Measurements from ENCODE around the gene OSBPL7.
A peak's percentile ranks its signal among the peaks of the same experiment; 100 is the strongest.

OSBPL7 gene

DNA sequence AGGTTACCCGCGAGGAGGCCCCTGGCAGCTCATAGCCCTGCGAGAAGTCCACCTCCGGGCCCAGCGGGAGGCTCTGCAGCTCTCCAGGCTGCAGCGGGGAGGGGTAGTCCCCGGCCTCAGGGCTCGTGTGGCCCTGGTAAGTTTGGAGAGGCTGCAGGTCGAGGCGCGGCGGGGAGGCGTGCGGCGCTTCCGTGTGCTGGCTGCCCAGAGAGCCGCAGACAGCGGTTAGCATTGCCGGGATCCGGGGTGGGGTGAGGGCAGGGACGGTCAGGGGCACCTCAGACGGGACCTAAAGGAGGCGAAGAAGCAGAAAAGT, 26.6 kb upstream of the OSBPL7 start:
- DNase-seq (ENCODE audit: low read depth, low spot score), result no peak

GRCh38 chr17:47847341-47848197, 26.0 kb upstream of the OSBPL7 start:
- peak; percentile 83 for DNase-seq (ENCODE audit: low read depth, low spot score)

DNA sequence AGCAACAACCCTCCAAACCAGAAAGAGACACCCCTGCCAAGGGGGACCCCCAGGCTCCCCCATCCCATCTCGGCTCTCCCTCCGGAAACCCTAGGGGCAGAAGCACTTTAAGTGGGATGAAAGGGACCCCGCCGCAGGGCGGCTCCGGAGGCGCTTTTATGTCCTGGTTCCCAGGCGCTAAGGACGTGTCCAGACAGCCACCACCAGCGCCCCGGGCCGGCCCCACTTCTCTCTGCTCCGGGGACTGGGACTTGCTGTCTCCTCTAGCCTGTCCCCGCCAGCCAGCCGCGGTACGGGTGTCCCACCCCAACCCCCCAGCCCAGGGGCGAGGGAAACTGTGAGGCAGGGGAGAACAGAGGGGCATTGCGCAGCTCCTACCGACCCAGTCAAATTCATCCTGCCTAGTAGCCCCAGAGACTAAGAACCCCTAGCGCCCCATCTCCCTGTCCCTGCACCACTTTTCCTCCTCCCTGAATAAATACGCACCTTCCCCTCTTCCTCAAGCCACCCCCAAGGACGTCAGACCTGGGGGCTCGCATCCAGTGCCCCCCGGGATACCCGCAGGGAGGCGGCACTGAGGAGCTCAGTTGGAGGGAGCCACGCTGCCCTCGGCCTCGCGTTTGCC, 25.2 kb upstream of the OSBPL7 start:
- DNase-seq (ENCODE audit: low read depth, low spot score), result peak; percentile 54

- no peak for DNase-seq (ENCODE audit: low read depth, low spot score)
Observed at GRCh38 chr17:47845716-47846075, 24.1 kb upstream of the OSBPL7 start.

DNA sequence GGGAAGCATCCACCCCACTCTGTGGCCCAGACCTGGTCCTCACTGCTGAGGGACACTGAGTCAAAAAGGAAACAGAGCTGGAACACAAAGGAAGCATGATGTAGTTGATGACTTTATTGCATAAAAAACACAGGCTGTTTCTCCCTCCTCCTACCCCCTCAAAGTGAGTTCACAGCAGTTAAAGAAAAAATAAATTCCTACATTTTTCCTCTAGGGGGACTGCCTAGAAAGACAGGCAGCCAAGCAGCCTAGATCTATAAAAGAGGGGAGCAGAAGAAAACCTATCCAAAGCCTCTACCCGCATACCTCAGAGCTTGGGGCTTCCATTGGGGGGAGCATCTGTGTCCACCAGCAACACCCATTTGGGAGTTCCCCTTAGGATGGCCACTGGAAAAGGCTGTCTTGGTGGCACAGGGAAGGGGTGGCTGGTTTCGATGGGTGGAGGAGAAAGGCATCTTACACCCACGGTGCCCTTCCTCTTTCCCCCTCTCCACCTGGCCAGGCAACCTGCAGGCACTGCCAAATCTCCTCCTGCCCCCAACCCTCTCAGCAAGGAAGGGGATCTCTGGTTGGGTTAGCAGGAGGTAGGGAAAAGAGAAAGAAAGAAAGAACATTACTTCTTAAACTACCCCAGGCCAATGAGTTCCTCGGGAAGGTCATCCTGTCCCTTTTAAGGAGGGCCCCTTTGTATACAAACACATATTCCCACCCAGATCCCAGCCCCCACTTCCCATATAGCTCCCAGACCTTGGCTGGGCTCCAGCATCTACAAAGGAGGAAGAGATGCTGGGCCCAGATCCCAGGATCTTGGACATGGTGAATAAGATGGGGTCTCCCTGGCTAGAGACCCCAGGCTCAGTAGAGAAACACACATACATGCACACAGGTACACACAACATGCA, 23.5 kb upstream of the OSBPL7 start:
- no peak for DNase-seq (ENCODE audit: low read depth, low spot score)

- DNase-seq (ENCODE audit: low read depth, low spot score), result no peak
Observed at GRCh38 chr17:47844227-47844626, 22.6 kb upstream of the OSBPL7 start.

GRCh38 chr17:47843391-47843730, 21.8 kb upstream of the OSBPL7 start:
- no peak for DNase-seq (ENCODE audit: low read depth, low spot score)

DNA sequence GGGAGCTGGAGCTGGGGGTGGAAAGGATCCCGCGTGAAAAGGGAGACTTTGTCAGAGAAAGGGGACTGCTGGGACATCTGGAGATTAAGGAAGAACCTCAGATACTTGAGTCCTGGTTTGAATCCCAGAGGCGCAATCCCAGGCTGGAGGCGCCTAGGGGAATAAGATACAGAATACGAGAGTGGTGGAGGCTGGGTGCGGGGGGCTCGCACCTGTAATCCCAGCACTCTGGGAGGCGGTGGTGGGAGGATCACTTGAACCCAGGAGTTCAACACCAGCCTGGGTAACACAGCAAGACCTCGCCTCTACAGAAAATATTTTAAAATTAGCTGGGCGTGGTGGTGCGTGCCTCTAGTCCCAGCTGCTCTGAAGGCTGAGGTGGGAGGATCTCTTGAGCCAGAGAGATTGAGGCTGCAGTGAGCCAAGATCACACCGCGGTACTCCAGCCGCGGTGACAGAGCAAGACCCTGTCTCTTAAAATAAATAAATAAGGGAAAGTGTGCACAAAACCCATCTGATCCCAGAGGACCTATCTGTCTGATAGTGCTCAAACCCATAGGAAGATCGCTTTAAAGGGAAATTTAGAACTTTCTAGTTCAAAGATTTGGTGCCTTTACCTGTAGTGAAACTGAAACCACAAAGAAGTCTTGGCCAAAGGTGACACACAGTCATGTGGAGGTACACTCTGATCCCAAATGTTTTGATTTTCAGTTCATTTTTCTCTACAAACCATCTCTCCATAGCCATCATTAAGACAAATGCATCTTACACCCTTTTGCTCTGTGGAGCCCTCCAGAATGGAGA, 20.1 kb upstream of the OSBPL7 start:
- DNase-seq (ENCODE audit: low read depth, low spot score), result no peak

GRCh38 chr17:47840742-47841487, 19.3 kb upstream of the OSBPL7 start, which contains the start of gene SCRN2:
Gene SCRN2, minus strand, starts transcription at chr17:47841273. Its CDS starts 430 bp downstream, at chr17:47840843.
- peak; percentile 99 for DNase-seq (ENCODE audit: low read depth, low spot score)

DNA sequence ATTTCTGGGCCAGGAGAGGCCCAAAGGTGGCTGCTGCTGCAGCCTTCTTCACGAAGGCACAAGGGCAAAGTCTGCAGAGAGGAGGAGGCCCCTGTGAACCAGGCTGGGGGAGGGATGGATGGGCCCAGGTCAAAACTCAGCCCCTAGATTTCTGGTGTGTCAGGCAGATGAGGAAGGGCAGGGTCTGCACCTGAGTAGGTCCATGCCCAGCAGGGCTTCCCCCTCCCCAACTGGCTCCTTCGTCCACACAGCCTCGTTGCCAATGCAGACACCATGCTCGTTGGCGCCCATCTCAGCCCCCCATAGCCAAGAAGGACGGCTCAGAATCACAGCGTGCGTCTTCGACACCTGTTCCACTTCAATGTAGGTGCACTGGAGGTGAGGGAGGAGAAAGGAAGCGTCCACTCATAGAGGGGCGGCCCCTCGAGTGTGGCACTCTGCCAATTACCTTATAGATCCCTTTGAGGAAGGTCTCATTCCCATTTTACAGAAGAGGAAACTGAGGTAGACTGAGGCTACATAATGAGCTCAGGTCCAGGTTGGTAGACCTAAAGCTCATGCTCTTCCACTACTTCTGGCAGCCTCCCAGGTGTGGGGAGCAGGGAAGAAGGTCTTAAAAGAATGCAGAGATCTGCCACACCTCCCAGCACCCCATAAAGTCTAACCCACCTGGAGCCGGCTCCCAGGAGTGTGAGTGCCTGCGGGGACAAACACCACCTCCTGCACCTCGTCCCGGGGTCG, 18.6 kb upstream of the OSBPL7 start:
- DNase-seq (ENCODE audit: low read depth, low spot score), result no peak

- no peak for DNase-seq (ENCODE audit: low read depth, low spot score)
Observed at GRCh38 chr17:47839071-47839470, 17.5 kb upstream of the OSBPL7 start.

GRCh38 chr17:47838636-47839035, 17.0 kb upstream of the OSBPL7 start:
- no peak for DNase-seq (ENCODE audit: low read depth, low spot score)

DNA sequence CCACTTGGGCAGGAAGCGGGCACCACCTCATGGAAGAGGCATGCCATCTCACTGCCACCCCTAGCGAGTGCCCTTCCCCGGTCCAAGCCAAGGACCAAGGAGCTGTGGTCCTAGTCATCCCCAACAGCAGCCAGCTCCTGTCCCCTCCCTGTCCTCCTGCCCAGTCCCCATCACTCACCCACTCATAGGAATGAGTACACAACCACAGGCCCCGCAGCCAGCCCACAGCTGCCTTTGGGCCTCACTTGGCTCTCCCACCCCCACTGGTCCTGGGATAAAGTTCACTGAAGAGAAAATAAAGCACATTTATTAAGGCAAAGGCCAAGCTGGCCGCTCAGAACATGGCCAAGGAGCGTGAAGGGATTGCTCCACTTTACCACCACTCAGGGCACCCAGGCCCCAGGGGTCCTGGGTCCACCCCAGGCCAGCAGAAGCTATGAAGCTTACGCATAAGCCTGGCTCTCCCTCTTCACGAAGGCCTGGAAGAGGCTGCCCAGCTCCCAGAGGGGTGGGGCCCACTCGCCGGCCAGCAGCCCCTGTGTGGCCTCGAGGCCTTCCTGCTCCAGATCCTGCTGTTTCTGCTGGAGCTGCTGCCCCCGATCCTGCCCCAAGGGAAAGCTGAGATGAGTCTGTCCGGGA, 15.9 kb upstream of the OSBPL7 start:
- DNase-seq (ENCODE audit: low read depth, low spot score), result peak; percentile 42

DNA sequence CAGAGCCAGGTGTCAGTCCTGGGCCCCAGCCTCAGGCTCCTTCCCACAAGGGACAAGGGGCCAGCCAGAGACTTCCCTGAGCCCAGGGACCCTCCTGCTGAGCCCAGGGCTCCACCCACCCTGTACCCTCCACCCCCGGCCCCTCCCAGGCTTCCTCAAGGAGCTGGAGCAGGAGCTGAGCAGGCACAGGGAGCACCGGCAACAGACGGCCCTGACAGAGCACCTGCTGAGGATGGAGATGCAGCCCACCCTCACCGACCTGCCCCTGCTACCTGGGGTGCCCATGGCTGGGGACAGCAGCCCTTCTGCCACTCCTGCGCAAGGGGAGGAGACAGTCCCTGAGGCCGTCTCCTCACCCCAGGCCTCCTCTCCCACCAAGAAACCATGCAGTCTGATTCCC, 15.0 kb upstream of the OSBPL7 start:
- DNase-seq (ENCODE audit: low read depth, low spot score), result no peak

DNA sequence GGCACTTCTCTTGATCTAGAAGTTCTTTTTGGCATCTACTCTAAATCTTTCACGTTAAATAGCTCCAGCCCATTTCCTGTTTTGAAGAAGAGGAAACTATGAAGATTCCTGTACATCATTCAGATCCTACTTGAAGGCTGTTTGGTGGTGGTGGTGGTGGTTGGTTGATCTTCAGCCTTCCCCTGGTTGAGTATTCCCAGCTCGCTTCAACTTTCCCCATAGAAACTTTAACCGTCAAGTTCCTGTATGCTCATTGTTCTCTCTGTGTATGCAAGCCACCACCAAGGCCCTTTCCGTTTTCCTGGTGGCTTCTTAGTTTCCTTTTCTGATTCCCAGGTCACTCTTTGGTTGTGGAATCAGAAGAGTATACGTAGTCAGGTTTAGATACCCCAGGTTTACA, 13.2 kb upstream of the OSBPL7 start:
- DNase-seq (ENCODE audit: low read depth, low spot score), result no peak

DNA sequence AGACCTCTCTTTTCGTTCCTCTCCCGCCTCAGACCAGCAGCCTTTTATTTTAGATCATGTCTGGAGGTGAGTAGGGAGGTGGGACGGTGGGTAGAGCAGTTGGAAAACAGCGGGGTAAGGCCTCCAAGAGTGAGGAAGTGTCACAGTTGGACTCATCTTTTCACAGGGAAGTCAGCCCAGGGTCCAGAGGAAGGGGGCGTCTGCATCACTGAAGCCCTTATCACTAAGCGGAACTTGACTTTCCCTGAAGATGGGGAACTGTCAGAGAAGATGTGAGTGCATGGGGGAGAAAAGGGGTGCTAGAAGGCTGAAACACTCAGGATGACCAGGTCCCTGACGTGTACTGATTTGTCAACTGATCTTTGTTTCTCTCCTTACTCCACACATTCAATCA, 10.3 kb upstream of the OSBPL7 start:
- DNase-seq (ENCODE audit: low read depth, low spot score), result no peak

- peak; percentile 98 for DNase-seq (ENCODE audit: low read depth, low spot score)
Observed at GRCh38 chr17:47831003-47831933, 9.7 kb upstream of the OSBPL7 start, which contains the start of the genes LRRC46 and MRPL10. Gene LRRC46, plus strand, starts transcription at chr17:47831670. Its CDS starts 320 bp downstream, at chr17:47831990. Gene MRPL10, minus strand, starts transcription at chr17:47831541. Its CDS starts 30 bp downstream, at chr17:47831511.

DNA sequence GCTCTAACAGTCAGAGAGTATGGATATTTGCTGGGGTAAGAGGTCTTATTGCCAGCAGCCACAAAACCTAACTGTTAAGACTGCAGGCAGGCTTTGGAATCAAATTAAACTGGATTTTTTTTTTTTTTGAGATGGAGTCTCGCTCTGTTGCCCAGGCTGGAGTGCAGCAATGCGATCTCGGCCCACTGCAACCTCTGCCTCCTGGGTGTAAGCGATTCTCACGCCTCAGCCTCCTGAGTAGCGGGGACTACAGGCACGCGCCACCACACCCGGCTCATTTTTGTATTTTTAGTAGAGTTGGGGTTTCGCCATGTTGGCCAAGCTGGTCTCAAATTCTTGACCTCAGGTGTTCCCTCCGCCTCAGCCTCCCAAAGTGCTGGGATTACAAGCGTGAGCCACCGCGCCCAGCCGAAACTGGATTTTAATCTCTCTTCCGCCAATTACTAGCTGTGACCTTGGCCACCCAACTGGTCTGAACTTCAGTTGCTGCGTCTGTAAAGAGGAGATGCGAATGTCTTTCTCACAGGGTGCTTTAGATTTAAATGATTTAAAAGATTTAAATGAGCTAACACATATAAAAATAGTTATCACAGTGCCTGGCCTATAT, 8.9 kb upstream of the OSBPL7 start:
- no peak for DNase-seq (ENCODE audit: low read depth, low spot score)
